Activated CD4-positive, alpha-beta memory T cell treated with anti-CD3 and anti-CD28 coated beads, Interleukin-2, amount 10 ng/mL, durations not matched to agents 7 days and 5 days (primary cell): ENCODE results near the gene NHS. TPM values are rescaled to one million over a fixed set of nuclear protein-coding genes. Genes with fewer than 3 reads are reported as not detected.

ENCODE experiments used
- CTCF ChIA-PET: fragments of 350-600 bp; sonication (Branson Sonifier 250); formaldehyde crosslinking; loops from one replicate; lab custom pipeline; 2021; ENCODE audit warnings: antibody characterized with exemption, inconsistent platforms; lab: Charles Lee
- POLR2A ChIA-PET: fragments of 350-600 bp; sonication (Branson Sonifier 250); formaldehyde crosslinking; loops from one replicate; lab custom pipeline; 2021; ENCODE audit warnings: antibody characterized with exemption; lab: Charles Lee
- DNase-seq: peaks from one replicate; pipeline ENCODE4 v3.0.0-alpha.2; 2020
- H3K27ac Mint-ChIP-seq: one replicate; pipeline ENCODE4 v1.8.0; 2021; ENCODE audit warnings: mild to moderate bottlenecking, mixed read lengths
- H3K27me3 Mint-ChIP-seq: one replicate; pipeline ENCODE4 v1.8.0; 2021; ENCODE audit warnings: mixed read lengths
- H3K36me3 Mint-ChIP-seq: one replicate; pipeline ENCODE4 v1.8.0; 2021; ENCODE audit warnings: low read depth, mixed read lengths
- H3K4me1 Mint-ChIP-seq: one replicate; pipeline ENCODE4 v1.8.0; 2021; ENCODE audit warnings: mixed read lengths
- H3K4me3 Mint-ChIP-seq: one replicate; pipeline ENCODE4 v1.8.0; 2021; ENCODE audit warnings: mild to moderate bottlenecking, mixed read lengths
- H3K9me3 Mint-ChIP-seq: one replicate; pipeline ENCODE4 v1.8.0; 2021; ENCODE audit warnings: mixed read lengths
- total RNA-seq, 2 experiments: library from RNA; stranded (reverse); gene quantifications; one replicate each; pipeline ENCODE4 v1.2.3, GENCODE V29; 2021

Gene NHS
- total RNA-seq, 2 experiments from 2014 or later = 0.43 to 0.71 TPM

DNA sequence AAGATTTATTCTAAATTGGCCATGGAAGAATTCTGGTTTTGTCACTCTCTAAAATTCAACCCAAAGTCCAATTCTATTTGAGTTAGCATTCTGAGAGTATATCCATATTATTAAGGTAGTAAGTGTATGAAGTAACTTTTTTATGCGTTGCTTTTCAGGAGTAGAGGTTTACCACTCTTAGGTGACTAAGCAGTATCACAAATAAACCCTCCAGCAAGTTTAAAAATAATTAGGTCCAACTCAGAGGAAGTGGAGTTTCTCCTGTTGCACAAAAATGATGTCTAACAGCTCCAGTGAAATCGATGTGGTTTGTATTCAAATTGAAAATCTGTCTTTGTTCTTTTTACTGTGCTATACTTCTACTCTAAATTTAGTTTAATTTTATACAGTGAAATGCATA is 368.9 kb downstream of the NHS start:
- POLR2A ChIA-PET = no interaction called here
- CTCF ChIA-PET = no interaction called here
- H3K36me3 Mint-ChIP-seq = peaks cover 2% of the 10 kb centered on the region
- H3K4me1 Mint-ChIP-seq = peaks cover 6% of the 10 kb centered on the region
- no peak overlapping the region for H3K4me3 Mint-ChIP-seq
- peaks cover 40% of the 10 kb centered on the region for H3K27me3 Mint-ChIP-seq
- no peak overlapping the region for H3K27ac Mint-ChIP-seq
- no peak for DNase-seq
- no peaks in the 10 kb centered on the region for H3K9me3 Mint-ChIP-seq

DNA sequence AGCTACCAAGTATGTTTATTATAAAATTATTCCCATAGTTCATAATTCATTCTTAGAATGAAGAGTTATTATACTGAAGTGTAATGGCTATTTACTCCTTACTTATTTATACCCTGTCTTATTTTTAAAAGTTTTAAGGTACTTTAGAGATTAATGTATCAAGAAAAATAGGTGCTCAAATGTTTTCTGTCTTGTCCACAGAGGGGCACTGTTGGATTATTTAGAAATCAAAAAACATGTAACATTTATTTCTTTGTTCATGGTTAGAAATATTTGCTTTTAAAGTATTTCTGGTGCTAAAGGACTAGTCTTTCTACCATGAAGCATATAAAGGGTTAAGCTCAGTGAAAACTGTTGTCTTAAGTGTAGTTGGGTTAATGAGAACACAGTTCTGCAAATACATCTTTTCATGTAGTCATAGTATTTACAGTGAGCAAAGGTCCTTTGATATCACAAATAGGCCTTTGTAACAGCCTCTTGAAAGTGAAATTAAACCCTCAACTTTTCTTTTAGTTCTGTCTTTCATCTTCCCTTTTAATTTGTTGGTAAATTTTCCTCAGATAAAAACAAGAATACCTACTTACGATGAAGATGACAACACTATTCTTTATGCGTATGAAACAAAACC is 370.0 kb downstream of the NHS start:
- H3K27me3 Mint-ChIP-seq = peaks cover 33% of the 10 kb centered on the region
- H3K4me3 Mint-ChIP-seq = no peak overlapping the region
- ChIA-PET POLR2A (no interaction called here), CTCF (no interaction called here)
- no peak for DNase-seq
- no peaks in the 10 kb centered on the region for H3K36me3 Mint-ChIP-seq
- no peaks in the 10 kb centered on the region for H3K4me1 Mint-ChIP-seq
- no peak overlapping the region for H3K27ac Mint-ChIP-seq
- H3K9me3 Mint-ChIP-seq = no peaks in the 10 kb centered on the region

DNA sequence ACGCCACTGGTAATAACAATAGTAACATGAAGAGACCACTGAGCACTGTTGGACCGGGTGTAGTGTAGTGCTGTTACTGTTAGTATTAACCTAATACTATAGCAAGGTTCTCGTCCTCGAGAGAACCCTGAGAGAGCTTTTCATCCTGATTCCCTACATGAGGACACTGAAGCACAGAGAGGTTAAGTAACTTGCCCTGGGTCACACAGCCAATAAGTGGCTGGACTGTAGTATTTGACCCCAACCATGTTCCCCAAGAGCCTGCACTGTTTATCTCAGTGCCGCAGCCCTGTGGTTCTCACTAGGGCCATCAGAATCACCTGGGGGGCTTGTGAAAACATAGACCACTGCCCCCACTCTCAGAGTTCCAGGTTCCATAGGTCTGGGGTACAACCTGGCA is 372.7 kb downstream of the NHS start:
- Mint-ChIP-seq H3K4me3 (no peak overlapping the region), H3K9me3 (no peaks in the 10 kb centered on the region), H3K4me1 (no peaks in the 10 kb centered on the region), H3K27me3 (peaks cover 15% of the 10 kb centered on the region), H3K36me3 (no peaks in the 10 kb centered on the region), H3K27ac (no peak overlapping the region)
- CTCF ChIA-PET = no interaction called here
- no peak for DNase-seq
- POLR2A ChIA-PET = no interaction called here

DNA sequence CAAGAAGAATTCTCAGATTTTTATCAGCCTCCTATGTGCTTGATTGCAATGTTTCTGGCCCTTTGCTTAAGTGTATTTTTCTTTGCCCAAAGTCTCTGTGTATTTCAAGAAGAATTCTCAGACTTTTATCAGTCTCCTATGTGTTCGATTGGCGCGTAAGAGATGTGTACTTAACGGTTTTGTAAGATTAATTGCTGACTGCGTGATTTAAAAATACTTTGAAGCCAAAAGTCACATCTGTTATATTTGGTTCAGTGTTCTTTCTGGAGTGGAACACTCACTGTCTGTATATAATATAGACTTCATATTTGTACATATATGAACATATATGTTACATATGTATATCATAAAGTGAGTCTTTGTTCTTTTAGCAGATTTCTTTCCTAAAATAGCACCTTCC is 373.7 kb downstream of the NHS start:
- ChIA-PET CTCF (no interaction called here), POLR2A (no interaction called here)
- no peaks in the 10 kb centered on the region for H3K36me3 Mint-ChIP-seq
- no peaks in the 10 kb centered on the region for H3K9me3 Mint-ChIP-seq
- no peak overlapping the region for H3K27ac Mint-ChIP-seq
- H3K27me3 Mint-ChIP-seq = peaks cover 12% of the 10 kb centered on the region
- no peak overlapping the region for H3K4me3 Mint-ChIP-seq
- no peaks in the 10 kb centered on the region for H3K4me1 Mint-ChIP-seq
- no peak for DNase-seq

DNA sequence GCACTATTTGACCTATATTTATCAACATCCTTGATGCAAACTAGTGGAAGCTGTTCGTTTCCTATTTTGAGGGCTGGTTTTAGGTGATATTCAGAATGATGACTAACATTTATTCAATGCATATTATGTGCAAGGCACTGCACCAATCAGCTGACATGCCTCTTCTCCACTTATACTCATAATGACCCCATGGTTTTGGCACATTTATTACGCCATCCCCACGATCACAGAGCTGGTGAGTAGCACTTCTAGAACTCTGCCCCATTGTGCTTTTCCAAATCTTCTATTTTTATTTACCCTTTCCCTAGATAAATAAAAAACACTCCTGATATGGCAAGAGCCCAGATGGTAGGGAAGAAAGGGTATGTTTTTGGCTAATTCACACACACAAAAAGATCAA is 375.4 kb downstream of the NHS start:
- peaks cover 11% of the 10 kb centered on the region for H3K27me3 Mint-ChIP-seq
- no peak overlapping the region for H3K27ac Mint-ChIP-seq
- H3K4me1 Mint-ChIP-seq = no peaks in the 10 kb centered on the region
- no peak overlapping the region for H3K4me3 Mint-ChIP-seq
- no peaks in the 10 kb centered on the region for H3K36me3 Mint-ChIP-seq
- ChIA-PET POLR2A (no interaction called here), CTCF (no interaction called here)
- no peak for DNase-seq
- H3K9me3 Mint-ChIP-seq = no peaks in the 10 kb centered on the region

DNA sequence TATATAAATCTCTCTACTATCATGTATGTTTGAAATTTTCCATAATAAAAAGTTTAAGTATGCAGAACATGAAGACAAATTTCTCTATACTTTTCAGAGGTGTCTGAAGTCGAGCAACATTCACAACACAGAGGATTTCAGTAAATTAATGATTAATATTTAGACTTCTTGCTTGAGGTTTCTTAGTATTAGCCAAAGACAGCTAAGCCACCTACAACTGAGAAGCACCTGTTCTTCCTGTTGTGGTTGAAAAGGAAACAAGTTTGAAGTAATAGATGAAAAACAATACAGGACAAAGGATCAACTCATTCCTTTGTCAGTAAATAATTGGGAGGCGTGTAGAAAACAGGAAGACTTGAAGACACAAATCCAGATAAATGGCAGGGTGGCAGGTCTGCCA is 383.4 kb downstream of the NHS start:
- no peak for DNase-seq
- CTCF ChIA-PET = no interaction called here
- Mint-ChIP-seq H3K36me3 (no peaks in the 10 kb centered on the region), H3K9me3 (no peaks in the 10 kb centered on the region), H3K4me1 (peaks cover 2% of the 10 kb centered on the region), H3K27ac (no peak overlapping the region), H3K27me3 (no peaks in the 10 kb centered on the region), H3K4me3 (no peak overlapping the region)
- POLR2A ChIA-PET = no interaction called here

DNA sequence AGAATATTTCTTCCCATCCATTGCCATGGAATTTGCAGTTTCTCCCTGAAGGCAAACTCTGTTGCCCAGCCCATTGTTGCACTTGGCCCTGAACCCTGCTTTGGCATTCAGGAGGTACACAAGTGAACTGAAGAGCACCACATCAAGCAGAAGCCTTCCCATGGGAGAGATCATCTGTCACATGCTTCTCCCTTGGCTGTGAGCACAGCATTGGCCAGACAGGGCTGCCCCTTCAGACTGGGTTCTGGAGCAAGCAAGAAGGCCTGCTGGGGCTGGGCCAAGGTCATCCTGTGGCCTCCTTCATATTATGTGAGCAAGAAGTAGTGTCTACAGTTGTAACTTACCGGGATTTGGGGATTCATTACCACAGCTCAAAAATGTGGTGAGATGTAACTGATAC is 385.0 kb downstream of the NHS start:
- Mint-ChIP-seq H3K36me3 (no peaks in the 10 kb centered on the region), H3K4me1 (peaks cover 2% of the 10 kb centered on the region), H3K9me3 (no peaks in the 10 kb centered on the region), H3K27me3 (no peaks in the 10 kb centered on the region), H3K27ac (no peak overlapping the region), H3K4me3 (no peak overlapping the region)
- POLR2A ChIA-PET = no interaction called here
- CTCF ChIA-PET = no interaction called here
- no peak for DNase-seq

DNA sequence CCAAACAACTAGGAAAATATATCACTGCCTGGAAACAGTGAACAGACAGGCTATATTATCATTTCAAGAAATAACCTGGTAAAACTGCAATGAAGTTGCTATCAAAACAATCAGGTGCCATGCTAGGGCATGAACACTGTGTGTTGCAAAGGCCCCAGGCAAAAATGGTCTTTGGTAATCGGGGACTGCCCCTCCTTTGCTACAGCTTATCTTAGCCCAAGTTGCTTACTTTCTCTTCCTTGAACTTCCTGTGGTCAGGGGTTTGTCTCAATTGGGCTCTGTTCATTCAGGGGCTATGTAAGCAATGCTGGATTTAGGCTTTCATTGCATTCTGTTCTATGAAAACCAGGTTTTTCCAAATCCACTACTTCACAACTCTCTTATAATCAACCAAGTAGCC is 392.7 kb downstream of the NHS start:
- CTCF ChIA-PET = no interaction called here
- POLR2A ChIA-PET = no interaction called here
- H3K36me3 Mint-ChIP-seq = no peaks in the 10 kb centered on the region
- no peaks in the 10 kb centered on the region for H3K9me3 Mint-ChIP-seq
- H3K27ac Mint-ChIP-seq = no peak overlapping the region
- DNase-seq = no peak
- H3K4me1 Mint-ChIP-seq = no peaks in the 10 kb centered on the region
- H3K4me3 Mint-ChIP-seq = no peak overlapping the region
- no peaks in the 10 kb centered on the region for H3K27me3 Mint-ChIP-seq

DNA sequence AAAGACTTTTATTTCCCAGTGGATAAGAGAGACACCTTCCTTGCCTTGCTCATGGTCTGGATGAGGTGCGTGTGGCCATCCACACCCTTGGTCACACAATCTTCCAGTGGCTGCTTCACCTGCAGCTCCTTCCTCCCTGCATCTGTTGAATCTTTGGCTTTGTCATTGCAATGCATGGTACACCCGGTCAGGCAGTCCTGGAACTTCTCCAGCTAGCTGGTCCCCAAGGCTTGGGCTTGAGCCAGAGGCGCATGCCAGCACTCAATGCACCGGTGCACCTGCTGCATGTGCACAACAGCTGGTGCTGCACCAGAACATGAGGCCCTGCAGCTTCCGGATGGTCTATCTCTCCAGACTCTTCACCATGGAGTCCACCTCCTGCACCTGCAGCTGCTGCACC is 394.0 kb downstream of the NHS start:
- no peaks in the 10 kb centered on the region for H3K27me3 Mint-ChIP-seq
- H3K36me3 Mint-ChIP-seq = no peaks in the 10 kb centered on the region
- no peak overlapping the region for H3K27ac Mint-ChIP-seq
- CTCF ChIA-PET = no interaction called here
- no peak for DNase-seq
- no peaks in the 10 kb centered on the region for H3K9me3 Mint-ChIP-seq
- POLR2A ChIA-PET = no interaction called here
- H3K4me3 Mint-ChIP-seq = no peak overlapping the region
- H3K4me1 Mint-ChIP-seq = no peaks in the 10 kb centered on the region

DNA sequence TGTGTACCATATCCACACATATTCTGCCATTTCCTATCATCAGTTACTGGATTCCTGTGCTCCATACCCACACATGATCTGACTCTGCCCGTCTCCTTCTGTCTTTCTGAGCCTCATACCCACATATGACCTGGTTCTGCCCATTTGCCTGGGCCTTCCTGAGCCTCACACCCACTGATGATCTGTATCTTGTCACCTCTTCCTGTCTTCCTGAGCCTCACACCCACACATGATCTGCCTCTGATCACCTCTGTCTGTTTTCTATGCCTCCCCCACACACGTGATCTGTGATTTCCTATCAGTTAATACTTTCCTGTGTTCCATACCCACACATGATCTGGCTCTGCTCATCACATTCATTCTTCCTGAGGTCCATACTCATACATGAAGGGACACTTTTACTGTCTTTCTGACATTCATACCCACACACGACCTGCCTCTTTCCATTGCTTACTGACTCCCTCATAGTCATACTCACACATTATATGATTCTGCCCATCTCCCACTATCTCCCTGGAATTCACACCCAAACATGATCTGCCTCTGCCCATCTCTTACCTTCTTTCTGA is 394.8 kb downstream of the NHS start:
- Mint-ChIP-seq H3K4me1 (no peaks in the 10 kb centered on the region), H3K27me3 (no peaks in the 10 kb centered on the region), H3K27ac (no peak overlapping the region), H3K4me3 (no peak overlapping the region), H3K9me3 (no peaks in the 10 kb centered on the region), H3K36me3 (no peaks in the 10 kb centered on the region)
- POLR2A ChIA-PET = no interaction called here
- no peak for DNase-seq
- CTCF ChIA-PET = no interaction called here

DNA sequence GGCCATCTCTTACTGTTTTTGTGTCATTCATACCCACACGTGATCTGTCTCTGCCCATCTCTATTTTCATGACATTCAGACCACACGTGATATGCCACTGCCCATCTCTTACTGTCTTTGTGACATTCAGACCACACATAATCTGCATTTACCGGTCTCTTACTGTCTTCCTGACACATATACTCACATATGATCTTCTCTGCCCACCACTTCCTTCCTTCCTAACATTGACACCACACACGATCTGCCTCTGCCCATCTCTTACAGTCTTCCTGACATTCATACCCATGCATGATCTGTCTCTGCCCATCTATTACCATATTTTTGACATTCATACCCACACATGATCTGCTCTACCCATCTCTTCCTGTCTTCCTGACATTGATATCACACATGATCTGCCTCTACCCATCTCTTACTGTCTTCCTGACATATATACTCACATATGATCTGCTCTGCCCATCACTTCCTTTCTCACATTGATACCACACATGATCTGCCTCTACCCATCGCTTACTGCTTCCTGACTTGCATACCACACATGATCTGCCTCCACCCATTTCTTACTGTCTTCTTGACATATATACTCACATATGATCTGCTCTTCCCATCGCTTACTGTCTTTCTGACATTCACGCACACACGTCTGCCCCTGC is 398.3 kb downstream of the NHS start:
- ChIA-PET CTCF (no interaction called here), POLR2A (no interaction called here)
- H3K9me3 Mint-ChIP-seq = no peaks in the 10 kb centered on the region

DNA sequence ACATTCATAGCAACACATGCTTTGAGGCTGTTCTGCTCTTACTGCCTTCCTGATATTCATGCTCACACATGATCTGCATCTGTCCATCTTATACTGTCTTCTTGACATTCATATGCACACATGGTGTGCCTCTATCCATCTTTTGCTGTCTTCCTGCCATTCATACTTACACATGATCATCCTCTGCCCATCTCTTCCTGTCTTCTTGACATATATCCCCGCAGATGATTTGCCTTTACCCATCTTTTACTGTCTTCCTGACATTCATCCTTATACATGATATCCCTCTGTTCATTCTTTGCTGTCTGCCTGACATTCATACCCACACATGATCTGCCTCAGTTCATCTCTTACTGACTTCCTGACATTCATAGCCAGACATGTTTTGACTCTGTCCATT is 399.1 kb downstream of the NHS start:
- H3K36me3 Mint-ChIP-seq = no peaks in the 10 kb centered on the region
- no peaks in the 10 kb centered on the region for H3K27me3 Mint-ChIP-seq
- H3K4me3 Mint-ChIP-seq = no peak overlapping the region
- H3K9me3 Mint-ChIP-seq = no peaks in the 10 kb centered on the region
- no peak for DNase-seq
- ChIA-PET CTCF (no interaction called here), POLR2A (no interaction called here)
- no peak overlapping the region for H3K27ac Mint-ChIP-seq
- no peaks in the 10 kb centered on the region for H3K4me1 Mint-ChIP-seq

More for the DNA sequence above, 398.3 kb downstream of the NHS start:
- Mint-ChIP-seq H3K27ac (no peak overlapping the region), H3K27me3 (no peaks in the 10 kb centered on the region), H3K36me3 (no peaks in the 10 kb centered on the region), H3K4me3 (no peak overlapping the region), H3K4me1 (no peaks in the 10 kb centered on the region)
- DNase-seq = no peak

DNA sequence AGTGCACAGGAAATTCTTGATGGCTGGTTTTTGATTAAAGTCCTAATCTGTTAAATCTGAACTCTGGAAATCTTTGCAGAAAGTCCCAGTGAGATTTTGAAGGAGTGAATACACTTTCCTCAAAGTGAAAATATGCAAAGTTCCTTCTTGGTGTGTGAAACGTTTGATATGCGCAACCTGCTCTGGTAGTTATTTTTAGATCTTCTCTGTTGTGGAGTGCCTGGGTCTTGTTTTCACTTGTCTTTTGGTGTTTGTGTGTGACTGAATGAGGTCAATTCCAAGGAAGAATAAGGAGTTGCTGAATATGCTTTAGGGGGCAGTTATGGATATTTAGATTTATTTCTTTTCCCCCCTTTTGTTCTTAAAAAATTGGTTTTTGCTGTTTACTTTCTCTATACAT is 404.0 kb downstream of the NHS start:
- Mint-ChIP-seq H3K9me3 (no peaks in the 10 kb centered on the region), H3K27me3 (no peaks in the 10 kb centered on the region), H3K4me1 (no peaks in the 10 kb centered on the region), H3K36me3 (no peaks in the 10 kb centered on the region), H3K27ac (no peak overlapping the region), H3K4me3 (no peak overlapping the region)
- POLR2A ChIA-PET = no interaction called here
- no peak for DNase-seq
- CTCF ChIA-PET = no interaction called here

DNA sequence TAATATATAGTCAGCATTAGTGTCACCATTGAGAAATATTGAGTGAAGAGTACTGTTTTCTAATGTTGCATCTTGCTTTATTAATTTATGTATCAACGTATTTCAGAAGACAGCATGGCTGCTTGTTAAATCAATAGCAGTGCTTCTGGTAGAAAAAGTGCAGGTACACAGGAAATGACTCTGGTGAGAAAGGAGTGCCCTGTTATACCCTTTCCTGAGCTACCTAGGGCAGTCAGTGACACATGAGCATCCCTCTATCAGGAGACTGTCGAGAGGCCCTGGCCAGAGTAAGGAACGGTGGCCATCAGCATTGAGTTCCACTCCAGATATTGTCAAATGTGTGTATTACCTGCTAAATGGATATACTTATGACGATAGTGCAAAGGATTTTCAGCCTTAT is 404.4 kb downstream of the NHS start:
- no peaks in the 10 kb centered on the region for H3K36me3 Mint-ChIP-seq
- DNase-seq = no peak
- POLR2A ChIA-PET = no interaction called here
- H3K4me1 Mint-ChIP-seq = no peaks in the 10 kb centered on the region
- no peaks in the 10 kb centered on the region for H3K9me3 Mint-ChIP-seq
- H3K27me3 Mint-ChIP-seq = peaks cover under 1% of the 10 kb centered on the region
- no peak overlapping the region for H3K4me3 Mint-ChIP-seq
- CTCF ChIA-PET = no interaction called here
- no peak overlapping the region for H3K27ac Mint-ChIP-seq
